ENCODE data around the gene CYP8B1.

DNA sequence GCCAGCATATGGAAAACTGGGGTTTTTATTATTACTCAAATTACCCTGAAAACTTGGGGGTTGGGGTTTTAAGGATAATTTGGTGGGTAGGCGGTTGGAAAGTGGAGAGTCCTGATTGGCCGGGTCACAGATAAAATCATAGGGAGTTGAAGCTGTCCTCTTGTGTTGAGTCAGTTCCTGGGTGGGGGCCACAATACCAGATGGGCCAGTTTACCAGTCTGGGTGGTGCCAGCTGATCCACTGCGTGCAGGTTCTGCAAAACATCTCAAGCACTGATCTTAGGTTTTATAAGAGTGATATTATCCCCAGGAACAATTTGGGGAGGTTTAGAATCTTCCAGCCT, 25.4 kb upstream of the CYP8B1 start:
- TF ChIP-seq CTCF (IDR thresholded peaks at IDR 0.05 in 2 of 3, conservative IDR thresholded peaks at IDR 0.05 in 1 of 3; ENCODE audit: borderline replicate concordance in 1 of 3, insufficient read depth in 1 of 3, low read depth in 2 of 3, low read length in 2 of 3) (no peak), POLR2AphosphoS5 (IDR thresholded peaks at IDR 0.05; ENCODE audit: low read depth, low read length) (no peak), POLR2A (IDR thresholded peaks at IDR 0.05; ENCODE audit: borderline replicate concordance, extremely low read depth, insufficient read depth, insufficient read length) (no peak), CEBPB (IDR thresholded peaks at IDR 0.05; ENCODE audit: low read depth) (no peak), ELF1 (IDR thresholded peaks at IDR 0.05; ENCODE audit: borderline replicate concordance, low read depth) (no peak), YY1 (IDR thresholded peaks at IDR 0.05; ENCODE audit: extremely low read depth, insufficient replicate concordance, low read depth, low read length) (no peak), MAX (IDR thresholded peaks at IDR 0.05) (no peak), EZH2 (IDR thresholded peaks at IDR 0.05) (no peak)

Data from HCT116 (cell line).